Measurements from ENCODE around the gene CHD9.
"Not testable (repeated sequence)": the region's sequence is repeated elsewhere in the genome, so short reads cannot be mapped to it uniquely, and the experiment has no call there.

CHD9 gene

DNA sequence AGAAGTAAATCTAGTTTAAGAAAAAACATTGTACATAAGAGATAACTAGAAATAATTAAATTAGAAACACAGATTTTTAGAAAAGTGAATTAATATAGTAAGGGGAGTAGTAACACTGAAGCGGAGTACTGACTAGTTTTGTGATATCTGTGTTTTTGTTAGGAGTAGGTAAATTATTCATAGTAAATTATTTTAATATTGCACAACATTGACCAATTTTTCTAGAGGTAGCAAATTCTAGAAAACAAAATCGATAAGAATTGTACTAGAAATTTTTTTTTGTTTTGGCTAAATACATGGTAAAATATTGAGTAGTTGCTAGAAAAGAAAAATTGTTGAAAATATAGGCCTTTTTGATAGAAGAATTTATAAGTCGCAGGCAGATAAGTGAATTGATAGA is 156.5 kb downstream of the CHD9 start:
- DNase-seq, result no peak

DNA sequence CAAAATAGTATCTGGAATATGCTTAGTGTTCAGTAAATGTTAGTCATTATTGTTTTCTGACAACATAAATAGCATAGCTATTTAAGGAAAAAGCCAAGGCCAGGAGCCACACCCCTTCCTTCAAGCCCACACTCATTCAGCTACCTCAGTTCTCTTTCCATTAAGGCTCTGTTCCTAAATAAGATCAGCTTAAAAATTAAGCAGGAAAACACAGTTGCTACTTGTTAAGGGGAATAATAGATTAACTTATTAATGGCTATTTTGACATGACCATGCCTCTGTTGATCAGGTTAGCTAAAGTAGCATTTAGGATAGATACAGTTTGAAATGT is 158.1 kb downstream of the CHD9 start:
- no peak for DNase-seq

DNA sequence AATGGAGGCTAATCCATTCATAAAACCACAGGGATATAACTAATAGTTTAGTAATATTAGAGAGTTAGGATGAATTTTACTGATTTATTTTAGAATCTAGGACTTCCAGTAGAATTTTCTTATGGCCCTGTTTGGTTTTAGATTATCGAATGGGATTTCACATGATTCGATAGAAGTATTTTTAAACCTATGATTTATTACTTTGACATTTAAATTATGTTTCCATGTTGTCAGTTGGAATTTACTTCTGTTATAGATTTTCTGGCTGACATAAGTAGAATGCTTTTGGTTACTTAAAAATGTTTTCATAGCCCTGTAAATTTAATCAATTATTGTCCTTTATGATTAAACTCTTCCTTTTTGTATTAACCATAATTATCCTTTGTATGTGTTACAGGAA is 158.8 kb downstream of the CHD9 start:
- DNase-seq, result no peak

DNA sequence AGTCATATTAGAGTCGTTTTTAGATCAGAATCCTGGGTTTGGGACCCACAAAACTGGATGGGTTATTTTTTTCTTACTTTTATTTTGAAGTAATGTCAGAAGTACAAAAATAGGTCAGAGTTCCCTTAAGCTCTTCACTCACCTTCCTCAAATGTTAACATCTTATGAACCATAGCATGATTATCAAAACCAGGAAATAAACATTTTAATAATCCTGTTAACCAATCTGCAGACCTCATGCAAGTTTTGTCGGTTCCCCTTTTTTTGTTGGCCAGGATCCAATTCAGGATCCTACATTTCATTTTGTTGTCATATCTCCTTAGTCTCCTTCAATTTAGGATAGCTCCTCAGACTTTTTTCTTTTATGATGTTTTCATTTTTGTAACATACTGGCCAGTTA is 162.0 kb downstream of the CHD9 start:
- no peak for DNase-seq

DNA sequence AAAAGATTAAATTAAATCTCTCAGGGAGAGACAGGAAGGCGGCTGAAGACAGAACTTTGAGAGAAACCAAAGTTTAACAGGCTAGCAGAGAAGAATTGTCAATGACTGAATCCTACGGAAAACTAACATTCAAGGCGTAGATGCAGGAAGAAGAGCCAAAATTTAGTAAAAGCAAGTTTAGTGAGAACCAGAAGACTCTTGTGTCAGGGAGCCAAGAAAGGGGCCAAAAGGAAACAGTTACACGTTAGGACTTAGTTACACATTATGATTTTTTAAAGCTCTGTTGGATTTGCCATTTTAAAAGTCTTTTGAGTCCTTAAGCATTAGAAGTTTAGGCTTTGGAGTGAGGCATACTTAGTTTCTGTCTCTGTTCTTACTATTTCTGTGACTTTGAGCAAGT is 164.6 kb downstream of the CHD9 start:
- no peak for DNase-seq

DNA sequence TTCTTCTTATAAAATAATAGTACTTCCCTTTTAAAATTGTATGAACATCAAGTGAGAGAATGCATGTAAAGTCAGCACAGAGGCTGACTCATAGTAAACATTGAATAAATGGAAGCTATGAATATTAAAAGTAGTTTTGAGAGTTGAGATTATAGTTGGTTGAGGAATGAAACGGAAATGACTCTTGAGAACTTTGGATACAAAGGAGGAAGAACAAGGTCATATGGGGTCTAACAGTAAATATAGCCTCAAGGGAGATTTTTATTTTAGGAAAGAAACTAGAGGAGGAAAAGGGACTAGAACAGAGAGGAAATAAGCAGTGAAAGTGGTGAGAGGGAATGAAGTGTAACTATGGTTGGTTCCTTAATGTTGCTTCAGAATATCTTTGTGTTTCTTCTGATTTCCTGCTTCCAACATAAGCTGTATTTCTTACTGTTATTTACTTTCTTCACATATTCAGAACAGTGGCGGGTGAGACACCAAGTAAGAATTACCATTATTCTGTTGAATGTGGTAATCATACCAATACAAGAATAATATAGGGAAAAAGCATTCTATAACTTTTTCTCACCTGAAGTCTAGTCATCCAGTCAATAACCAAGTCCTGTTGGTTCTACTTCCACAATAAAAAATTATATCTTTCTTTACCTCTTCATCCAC is 165.1 kb downstream of the CHD9 start:
- no peak for DNase-seq

DNA sequence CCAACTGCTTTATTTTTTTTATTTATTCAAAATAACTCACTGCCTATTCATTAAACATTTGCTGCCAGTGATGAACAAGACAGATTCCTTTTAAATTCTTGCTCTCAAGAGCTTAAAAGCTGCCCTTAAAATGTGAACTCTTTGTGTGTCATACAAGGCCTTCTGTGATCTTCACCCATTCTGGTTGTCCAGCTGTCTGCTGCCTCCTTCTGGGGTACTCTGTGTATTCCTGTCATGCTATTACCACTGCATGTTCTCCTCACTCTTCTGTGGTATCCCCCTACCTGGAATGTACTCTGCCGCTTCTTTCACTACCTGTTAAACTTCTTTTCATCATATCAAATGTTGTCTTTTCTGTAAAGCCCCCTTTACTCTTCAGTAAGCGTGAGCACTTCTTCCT is 165.8 kb downstream of the CHD9 start:
- no peak for DNase-seq

DNA sequence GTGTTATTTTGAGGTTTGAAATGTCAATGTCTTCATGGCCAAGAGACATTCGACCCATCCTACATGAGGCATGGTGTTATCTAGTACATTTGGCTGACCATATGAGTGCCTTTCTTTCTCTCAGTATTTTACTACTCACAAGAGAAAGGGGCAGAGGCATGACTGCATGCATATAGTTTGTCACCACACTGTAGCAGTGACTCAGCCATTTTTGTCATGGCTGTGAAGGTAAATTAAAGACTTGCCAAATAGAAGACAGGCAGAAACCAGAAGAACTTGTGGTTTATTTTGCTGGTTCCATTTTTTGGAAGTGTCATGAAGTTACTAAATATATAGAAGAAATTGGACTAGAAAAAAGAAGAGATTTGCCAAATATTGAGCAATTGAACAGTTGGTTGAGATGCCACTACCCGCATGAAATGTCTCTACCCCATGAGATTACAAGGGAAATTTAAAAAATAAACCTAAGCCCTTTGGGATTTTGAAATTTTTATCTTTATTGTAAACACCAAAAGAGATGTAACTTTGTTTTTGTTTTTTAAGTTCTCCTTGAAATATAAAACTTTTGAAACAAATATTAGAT is 170.3 kb downstream of the CHD9 start:
- no peak for DNase-seq

DNA sequence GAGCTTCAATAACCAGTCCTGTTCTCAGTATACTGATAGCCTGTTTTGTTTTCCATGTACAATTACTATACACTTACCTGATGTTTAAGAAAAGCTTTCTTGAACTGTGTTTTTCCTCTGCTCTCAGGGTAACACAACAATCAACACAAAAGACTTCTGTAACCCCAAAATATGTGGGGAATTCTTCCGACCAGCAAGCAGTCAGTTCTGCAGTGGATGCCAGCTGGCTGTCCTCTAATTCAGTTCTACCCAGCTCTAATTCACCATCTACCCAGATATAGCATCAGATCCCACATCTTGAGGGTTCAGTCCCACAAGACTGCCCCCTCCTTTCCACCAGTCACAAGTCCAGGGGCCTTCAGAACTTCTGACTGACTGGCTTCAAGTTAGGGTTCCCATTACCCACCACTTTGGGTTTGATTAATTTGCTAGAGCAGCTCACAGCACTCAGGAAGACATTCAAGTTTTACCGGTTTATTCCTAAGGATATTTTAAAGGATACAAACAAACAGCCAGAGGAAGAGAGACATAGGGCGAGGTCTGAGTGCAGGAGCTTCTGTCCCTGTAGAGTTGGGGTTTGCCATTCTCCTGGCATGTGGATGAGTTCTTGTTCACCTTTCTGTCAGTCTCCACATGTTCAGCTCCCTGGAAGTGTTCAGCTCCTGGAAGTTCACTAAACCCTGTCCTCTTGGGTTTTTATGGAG is 178.2 kb downstream of the CHD9 start:
- no peak for DNase-seq

DNA sequence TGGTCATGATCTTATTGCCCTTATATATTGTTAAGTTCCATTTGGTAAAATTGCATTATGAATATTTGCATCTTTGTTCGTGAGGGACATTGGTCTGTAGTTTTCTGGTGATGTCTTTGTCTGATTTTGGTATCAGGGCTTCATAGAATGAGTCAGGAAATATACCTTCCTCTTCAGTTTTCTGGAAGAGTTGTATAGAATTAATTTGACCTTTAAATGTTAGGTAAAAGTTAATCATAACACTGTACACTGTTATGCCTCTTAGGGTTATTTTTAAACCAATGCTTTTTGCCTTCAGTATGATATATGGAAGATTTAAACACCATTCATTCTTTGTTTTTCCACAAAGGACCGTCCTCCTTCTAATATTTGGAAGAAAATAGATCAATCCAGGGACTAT is 180.0 kb downstream of the CHD9 start:
- no peak for DNase-seq

DNA sequence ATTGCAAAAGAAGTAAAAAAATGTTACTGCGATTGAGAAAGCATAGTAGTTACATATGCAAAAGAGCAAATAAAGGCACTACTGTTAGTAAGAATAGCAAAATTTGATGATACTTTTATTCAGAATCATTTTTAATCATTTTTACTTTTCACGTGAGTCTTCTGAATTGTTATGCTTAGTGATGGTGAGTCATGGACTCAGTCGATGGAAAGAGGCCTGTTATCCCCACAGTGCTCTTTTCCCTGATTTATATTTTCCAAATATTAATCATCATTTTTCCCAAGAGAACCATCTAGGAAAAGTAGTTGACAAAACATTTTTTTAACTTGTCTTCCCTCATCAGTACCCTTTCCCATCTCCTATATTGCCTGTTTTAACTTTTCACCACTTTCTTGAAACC is 181.1 kb downstream of the CHD9 start:
- no peak for DNase-seq

DNA sequence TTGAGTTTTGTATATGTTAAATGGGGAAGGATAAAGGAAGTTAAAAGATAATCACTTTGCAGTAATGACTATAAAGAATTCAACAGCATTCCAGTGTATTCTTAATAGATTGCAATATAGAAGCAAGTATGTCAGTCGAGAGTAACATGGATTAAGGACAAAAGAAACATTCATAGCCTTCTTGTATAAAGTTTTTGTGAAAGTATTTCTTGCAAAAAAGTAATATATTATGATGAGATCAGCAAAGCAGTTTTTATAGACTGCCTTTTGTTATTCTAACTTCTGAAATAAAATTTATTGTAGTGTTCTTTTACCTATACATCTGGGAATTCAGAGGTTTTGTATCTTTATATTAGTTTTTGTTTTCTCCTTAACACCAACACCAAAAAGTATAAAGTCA is 194.5 kb downstream of the CHD9 start:
- DNase-seq, result no peak

DNA sequence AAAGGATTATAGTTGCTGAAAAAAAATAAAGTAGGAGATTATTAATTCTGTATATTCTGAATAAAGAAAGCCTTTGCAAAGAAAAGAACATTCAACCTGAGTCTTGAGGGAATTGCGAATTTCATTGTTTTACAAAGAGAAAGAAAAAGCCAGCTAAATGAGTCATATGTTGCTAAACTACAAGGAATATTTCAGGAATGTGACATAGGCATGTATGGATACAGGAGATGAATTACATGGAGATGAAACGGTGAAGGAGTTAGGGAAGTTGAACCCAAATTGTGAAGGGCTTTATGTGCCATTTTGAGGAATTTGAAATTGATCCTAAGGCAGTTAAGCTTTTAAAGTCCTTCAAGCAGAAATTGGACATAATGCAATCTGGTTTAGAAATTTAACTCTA is 202.2 kb downstream of the CHD9 start:
- no peak for DNase-seq

DNA sequence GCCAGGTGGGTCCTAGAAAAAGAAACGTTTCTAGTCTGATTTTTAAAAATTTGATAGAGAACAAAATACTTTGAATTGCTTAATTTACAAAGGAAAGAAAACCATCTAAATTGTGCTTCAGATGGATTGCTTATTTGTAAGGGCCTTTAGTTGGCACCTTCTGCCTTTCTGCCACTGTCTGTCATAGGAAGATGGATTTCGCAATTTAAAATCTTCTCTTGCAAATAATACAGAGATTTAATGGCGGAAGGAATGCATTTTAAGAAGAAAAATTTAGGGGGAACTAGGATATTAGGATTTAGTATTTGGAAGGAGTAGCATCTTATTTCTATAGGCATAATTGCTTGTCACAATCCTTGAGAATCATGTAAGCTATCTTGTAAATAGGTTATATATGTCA is 204.0 kb downstream of the CHD9 start:
- no peak for DNase-seq

DNA sequence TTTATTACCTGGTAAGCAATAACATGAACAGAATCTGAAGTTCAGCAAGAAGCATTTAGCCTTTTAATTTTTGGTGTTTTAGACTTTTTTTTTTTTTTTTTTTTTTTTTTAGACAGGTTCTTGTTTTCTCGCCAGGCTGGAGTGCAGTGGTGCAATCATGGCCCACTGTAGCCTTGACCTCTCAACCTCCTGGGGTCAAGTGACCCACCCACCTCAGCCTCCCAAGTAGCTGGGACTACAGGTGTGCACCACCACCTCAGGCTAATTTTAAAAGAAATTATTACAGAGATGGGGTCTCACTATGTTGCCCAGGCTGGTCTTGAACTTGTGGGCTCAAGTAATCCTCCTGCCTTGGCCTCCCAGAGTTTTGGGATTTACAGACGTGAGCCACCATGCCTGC is 206.5 kb downstream of the CHD9 start:
- no peak for DNase-seq

DNA sequence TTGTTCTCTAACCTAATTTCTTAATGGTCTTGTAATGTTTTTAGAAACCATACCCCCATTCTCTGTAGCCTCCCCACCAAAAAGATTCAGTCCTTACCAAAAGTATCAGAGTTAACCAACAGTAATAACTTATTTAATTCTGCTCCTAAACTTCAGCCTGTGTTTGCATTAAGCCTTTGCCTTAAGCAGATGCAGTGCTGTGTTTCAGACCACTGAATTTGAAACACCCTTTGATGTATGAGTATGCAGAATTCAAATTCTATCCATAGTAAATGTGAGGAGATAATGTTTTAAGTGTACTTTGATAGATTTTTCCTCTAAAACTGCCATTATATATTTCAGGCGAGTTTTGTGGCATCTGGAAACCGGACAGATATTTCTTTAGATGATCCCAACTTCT is 207.9 kb downstream of the CHD9 start:
- no peak for DNase-seq

DNA sequence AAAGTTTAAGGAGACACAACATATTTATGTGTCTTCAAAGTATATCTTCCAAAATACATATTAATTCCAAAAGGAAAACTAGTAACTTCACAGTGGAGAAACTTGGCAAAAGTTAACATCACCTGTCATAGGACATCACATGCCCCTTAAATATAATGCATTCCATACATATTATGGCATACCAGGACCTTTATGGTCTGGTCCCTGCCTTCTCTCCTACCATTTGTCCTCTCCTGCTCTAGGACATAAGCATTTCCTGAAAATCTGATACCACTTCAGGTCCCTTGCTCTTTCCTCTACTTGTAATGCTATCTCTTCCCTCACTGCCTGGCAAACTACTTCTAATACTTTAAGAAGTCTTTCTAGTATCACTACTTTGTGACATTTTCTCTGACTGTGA is 211.4 kb downstream of the CHD9 start:
- no peak for DNase-seq

DNA sequence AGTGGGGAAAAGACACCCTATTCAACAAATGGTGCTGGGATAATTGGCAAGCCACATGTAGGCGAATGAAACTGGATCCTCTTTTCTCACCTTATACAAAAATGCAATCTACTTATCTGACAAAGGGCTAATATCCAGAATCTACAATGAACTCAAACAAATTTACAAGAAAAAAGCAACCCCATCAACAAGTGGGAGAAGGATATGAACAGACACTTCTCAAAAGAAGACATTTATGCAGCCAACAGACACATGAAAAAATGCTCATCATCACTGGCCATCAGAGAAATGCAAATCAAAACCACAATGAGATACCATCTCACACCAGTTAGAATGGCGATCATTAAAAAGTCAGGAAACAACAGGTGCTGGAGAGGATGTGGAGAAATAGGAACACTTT is 223.7 kb downstream of the CHD9 start:
- not testable (repeated sequence) for DNase-seq

DNA sequence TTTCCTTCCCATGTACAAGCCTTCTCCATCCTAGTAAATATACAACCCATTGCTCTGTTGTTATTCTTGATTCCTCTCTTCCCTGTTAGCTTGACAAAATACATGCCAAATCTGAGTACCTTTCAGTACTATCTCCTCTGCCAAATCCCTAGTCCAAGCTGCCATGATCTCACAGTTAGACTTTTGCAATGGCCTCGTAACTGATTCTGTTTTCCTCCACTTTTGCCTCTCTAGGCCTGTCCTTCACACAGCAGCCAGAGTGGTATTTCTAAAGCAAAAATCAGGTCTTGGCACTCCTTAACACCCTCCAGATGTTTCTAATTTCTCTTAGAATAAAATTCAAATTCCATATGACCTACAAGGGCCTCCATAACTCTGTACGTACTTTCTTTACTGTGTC is 226.5 kb downstream of the CHD9 start:
- no peak for DNase-seq

DNA sequence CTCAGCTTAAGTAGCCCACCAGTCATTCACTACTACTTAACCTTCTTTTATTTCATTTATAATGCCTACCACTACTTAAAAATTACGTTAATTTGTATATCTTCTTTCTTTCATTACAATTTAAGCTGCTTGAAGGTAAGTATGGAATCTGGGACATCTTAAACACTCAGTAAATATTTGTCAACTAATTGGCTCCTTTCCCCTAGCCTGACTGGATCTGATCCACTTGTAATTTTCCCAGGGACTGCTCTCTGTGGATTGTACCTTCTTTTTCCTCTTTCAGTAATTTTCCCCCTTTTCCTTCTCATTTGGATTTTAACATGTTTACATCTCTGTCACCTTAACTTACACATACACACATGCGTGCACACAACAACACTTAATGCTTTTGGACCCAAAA is 227.1 kb downstream of the CHD9 start:
- DNase-seq, result no peak

DNA sequence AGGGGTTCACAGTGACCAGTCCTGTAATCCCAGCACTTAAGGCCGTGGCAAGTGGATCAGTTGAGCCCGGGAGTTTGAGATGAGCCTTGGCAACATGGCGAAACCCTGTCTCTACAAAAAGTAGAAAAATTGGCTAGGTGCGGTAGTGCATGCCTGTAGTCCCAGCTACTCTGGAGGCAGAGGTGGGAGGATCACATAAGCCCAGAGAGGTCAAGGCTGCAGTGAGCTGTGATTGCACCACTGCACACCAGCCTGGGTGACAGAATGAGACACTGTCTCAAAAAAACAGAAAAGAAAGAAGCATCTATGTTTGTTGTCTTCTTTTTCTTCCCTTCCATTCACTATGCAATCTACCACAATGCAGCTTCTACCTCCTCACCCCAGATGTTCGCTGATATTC is 227.5 kb downstream of the CHD9 start:
- no peak for DNase-seq

DNA sequence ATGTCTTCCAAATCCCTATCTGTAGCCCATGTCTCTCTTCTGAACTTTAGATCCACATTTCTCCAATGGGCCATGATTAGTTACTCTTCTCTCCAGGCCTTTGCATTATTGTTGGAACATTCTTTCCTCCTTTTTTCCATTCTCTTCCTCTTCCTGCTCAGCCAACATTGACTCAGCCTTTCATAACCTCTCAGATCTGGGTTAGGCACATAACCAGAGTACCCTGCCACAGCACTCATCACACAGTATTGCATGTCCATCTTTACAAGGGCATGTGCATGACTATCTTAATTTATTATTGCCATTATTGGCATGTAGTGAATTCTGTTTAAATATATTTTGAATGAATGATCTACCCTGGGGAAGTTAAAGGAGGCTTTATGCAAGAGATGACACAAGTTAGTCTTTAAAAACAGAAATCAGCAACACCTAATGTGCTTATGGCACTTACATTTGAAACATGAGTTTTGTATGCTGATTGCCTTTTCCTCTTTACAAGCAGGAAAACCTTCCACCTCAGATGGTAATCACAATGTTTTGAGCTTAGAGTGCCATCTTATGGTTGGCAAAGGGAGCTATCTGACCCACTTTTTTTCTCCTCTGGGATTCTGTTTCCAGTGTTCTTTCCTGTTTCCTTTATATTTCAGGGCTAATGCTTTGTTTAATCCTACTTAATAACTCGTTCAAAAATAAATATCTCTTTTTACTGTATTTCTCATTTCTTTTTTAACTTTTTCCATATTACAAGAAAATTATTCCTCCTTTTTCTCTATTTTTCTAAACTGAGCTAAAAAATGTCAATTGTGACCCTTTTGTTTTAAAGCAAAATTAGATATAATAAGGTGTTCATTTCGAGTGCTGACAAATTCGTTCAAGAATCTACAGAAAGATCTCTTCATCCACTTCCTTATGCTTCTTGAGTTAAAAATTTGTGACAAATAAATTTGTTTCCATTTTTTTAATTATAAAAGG is 228.5 kb downstream of the CHD9 start:
- DNase-seq, result no peak

DNA sequence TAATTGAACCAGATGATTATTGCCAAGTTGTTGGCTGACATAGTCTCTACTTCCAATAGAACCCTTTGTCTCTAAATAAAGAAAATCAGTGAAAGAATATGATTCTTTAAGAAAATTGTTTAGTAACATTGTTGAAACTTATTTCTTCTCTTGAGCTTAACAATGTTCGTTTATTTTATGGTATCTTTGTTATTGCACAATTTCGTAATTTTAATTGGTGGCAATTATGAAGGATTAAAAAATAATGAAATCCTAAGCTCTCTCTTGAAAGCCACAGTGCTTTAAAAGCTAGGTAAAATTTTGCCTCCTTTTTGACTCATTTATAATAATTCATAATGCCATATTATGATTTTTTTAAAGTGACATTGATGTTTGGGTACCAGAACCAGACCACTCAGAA is 230.4 kb downstream of the CHD9 start:
- no peak for DNase-seq

DNA sequence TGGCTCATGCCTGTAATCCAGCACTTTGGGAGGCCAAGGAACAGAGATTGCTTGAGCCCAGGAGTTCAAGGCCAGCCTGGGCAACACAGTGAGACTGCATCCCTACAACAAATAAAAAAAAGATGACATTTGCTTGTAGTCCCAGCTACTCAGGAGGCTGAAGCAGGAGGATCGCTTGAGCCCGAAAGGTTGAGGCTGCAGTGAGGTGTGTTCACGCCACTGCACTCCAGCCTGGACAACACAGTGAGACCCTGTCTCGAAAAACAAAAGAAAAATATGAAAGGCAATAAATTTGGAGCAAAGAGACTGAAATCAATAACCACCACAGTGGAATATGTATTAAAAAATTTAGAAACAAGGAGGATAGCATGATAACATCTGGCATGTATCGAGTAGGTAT is 235.7 kb downstream of the CHD9 start:
- no peak for DNase-seq
